ENCODE measurements around the gene SYNE4. TPM values are rescaled to one million over a fixed set of nuclear protein-coding genes. Genes with fewer than 3 reads are reported as not detected.

Gene SYNE4
- total and polyA plus RNA-seq, 2 donors from 2014 or later, result 7.0 to 15.7 TPM

DNA sequence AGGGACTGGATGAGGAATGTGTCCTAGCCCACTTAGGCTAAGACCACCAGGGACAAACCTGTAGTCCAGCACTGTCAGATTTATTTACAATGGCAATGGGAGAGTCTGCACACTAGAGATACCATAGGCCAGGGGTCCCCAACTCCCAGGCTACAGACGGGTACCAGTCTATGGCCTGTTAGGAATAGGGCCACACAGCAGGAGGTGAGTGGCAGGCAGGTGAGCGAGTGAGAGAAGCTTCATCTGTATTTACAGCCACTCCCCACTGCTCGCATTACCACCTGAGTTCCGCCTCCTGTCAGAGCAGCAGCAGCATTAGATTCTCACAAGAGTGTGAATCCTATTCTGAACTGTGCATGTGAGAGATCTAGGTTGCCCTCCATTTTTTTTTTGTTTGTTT lies 43.0 kb upstream of the SYNE4 start:
- Histone ChIP-seq H3K27me3 (ENCODE audit: control insufficient read depth, insufficient read depth, low read length) (no peaks in the 10 kb centered on the region), H3K36me3 (ENCODE audit: control insufficient read depth in 2 of 3, insufficient read depth in 3 of 3, low read length in 3 of 3) (no peaks in the 10 kb centered on the region), H3K4me1 (ENCODE audit: control insufficient read depth in 2 of 3, insufficient read depth in 2 of 3, low read depth in 1 of 3, low read length in 3 of 3) (peaks cover 0 to 7% (median 0%) of the 10 kb centered on the region in 3 donors), H3K4me3 (ENCODE audit: low read length in 3 of 3) (no peak overlapping the region), H3K27ac (ENCODE audit: low read depth in 2 of 2, low read length in 2 of 2) (no peak overlapping the region), H3K9me3 (ENCODE audit: control insufficient read depth in 2 of 3, insufficient read depth in 1 of 3, low read length in 3 of 3) (no peaks in the 10 kb centered on the region), H3K9ac (ENCODE audit: low read length in 3 of 3) (peak overlapping the region in 1 of 3 donors; percentile 26)
- TF ChIP-seq CTCF (IDR thresholded peaks at IDR 0.05; ENCODE audit: borderline replicate concordance, extremely low read depth, insufficient read depth), result no peak
- no peak for DNase-seq
- FAIRE-seq, result no peak
- intact Hi-C loops (cut with DNase I), result no loop called here

DNA sequence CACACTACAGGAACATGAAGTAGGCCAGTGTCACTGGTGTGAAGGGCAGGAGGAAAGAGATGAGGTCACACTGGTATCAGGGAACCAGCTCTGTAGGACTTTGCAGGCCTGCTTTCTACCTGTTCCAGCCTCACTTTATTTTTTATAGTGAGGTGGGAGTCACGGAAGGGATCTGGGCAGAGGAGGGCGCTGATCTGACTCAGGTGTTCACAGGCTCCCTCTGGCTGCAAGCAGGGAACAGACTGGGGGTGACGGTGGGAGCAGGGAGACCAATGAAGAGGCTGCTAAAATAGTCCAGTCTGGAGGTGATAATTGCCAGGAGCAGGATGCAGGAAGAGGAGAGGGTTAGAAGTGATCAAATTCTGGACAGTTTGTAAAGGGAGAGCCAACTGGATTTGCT lies 42.6 kb upstream of the SYNE4 start:
- FAIRE-seq, result no peak
- Histone ChIP-seq H3K4me1 (ENCODE audit: control insufficient read depth in 2 of 3, insufficient read depth in 2 of 3, low read depth in 1 of 3, low read length in 3 of 3) (peaks cover 0 to 7% (median 0%) of the 10 kb centered on the region in 3 donors), H3K36me3 (ENCODE audit: control insufficient read depth in 2 of 3, insufficient read depth in 3 of 3, low read length in 3 of 3) (no peaks in the 10 kb centered on the region), H3K27ac (ENCODE audit: low read depth in 2 of 2, low read length in 2 of 2) (no peak overlapping the region), H3K9ac (ENCODE audit: low read length in 3 of 3) (peak overlapping the region in 1 of 3 donors; percentile 26), H3K4me3 (ENCODE audit: low read length in 3 of 3) (no peak overlapping the region), H3K9me3 (ENCODE audit: control insufficient read depth in 2 of 3, insufficient read depth in 1 of 3, low read length in 3 of 3) (no peaks in the 10 kb centered on the region), H3K27me3 (ENCODE audit: control insufficient read depth, insufficient read depth, low read length) (no peaks in the 10 kb centered on the region)
- peak in 3 of 5 donors; percentile 24 to 53 (median 26) for DNase-seq
- no peak for TF ChIP-seq CTCF (IDR thresholded peaks at IDR 0.05; ENCODE audit: borderline replicate concordance, extremely low read depth, insufficient read depth)
- intact Hi-C loops (cut with DNase I), result no loop called here

DNA sequence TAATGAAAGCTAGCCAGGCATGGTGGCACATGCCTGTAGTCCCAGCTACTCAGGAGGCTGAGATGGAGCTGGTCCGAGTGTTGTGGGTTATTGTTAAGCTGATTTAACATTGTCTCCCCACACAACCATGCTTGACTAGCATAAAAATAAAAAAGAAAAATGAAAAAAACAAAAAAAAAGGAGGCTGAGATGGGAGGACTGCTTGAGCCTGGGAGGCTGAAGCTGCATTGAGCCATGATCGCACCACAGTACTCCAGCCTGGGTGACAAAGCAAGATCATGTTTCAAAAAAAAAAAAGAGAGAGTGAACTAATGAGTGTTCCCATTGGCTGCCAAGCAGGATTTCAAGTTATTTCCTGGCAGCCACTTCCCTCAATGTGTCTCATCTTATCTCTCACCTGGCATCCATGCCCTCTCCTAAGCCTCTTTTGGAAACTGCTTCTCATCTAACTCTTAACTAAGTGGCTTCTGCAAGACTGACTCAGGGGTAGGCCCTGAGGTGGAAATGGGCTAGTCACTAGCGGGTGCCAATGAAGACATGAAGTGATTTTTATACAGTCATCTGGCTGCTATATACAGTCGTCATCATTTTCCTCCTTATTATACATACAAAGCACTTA lies 40.6 kb upstream of the SYNE4 start:
- H3K4me3 ChIP-seq (ENCODE audit: low read length in 3 of 3), result no peak overlapping the region
- no peak for FAIRE-seq
- DNase-seq, result no peak
- no peaks in the 10 kb centered on the region for H3K9me3 ChIP-seq (ENCODE audit: control insufficient read depth in 2 of 3, insufficient read depth in 1 of 3, low read length in 3 of 3)
- H3K9ac ChIP-seq (ENCODE audit: low read length in 3 of 3), result no peak overlapping the region
- no peaks in the 10 kb centered on the region for H3K27me3 ChIP-seq (ENCODE audit: control insufficient read depth, insufficient read depth, low read length)
- peaks cover 0 to 4% (median 0%) of the 10 kb centered on the region in 3 donors for H3K4me1 ChIP-seq (ENCODE audit: control insufficient read depth in 2 of 3, insufficient read depth in 2 of 3, low read depth in 1 of 3, low read length in 3 of 3)
- H3K36me3 ChIP-seq (ENCODE audit: control insufficient read depth in 2 of 3, insufficient read depth in 3 of 3, low read length in 3 of 3), result no peaks in the 10 kb centered on the region
- H3K27ac ChIP-seq (ENCODE audit: low read depth in 2 of 2, low read length in 2 of 2), result no peak overlapping the region
- no peak for TF ChIP-seq CTCF (IDR thresholded peaks at IDR 0.05; ENCODE audit: borderline replicate concordance, extremely low read depth, insufficient read depth)
- intact Hi-C loops (cut with DNase I), result no loop called here

GRCh38 chr19:36047835-36048234 lies 39.2 kb upstream of the SYNE4 start:
- intact Hi-C loops (cut with DNase I), result no loop called here
- H3K27ac ChIP-seq (ENCODE audit: low read depth in 2 of 2, low read length in 2 of 2), result no peak overlapping the region
- FAIRE-seq (no peak), DNase-seq (no peak)
- TF ChIP-seq CTCF (IDR thresholded peaks at IDR 0.05; ENCODE audit: borderline replicate concordance, extremely low read depth, insufficient read depth), result no peak
- no peaks in the 10 kb centered on the region for H3K9me3 ChIP-seq (ENCODE audit: control insufficient read depth in 2 of 3, insufficient read depth in 1 of 3, low read length in 3 of 3)
- no peak overlapping the region for H3K4me3 ChIP-seq (ENCODE audit: low read length in 3 of 3)
- H3K4me1 ChIP-seq (ENCODE audit: control insufficient read depth in 2 of 3, insufficient read depth in 2 of 3, low read depth in 1 of 3, low read length in 3 of 3), result peaks cover 0 to 2% (median 0%) of the 10 kb centered on the region in 3 donors
- H3K9ac ChIP-seq (ENCODE audit: low read length in 3 of 3), result no peak overlapping the region
- H3K27me3 ChIP-seq (ENCODE audit: control insufficient read depth, insufficient read depth, low read length), result no peaks in the 10 kb centered on the region
- no peaks in the 10 kb centered on the region for H3K36me3 ChIP-seq (ENCODE audit: control insufficient read depth in 2 of 3, insufficient read depth in 3 of 3, low read length in 3 of 3)
